NOMO-1 treated with dmso at 0.1 percent for 144 hours (cell line): ENCODE data around the gene RTTN.

Experiments
- DNase-seq: peaks from one replicate; lab custom pipeline; 2025; ENCODE audit not compliant: unreplicated experiment; lab: John Stamatoyannopoulos, UW

Gene RTTN

DNA sequence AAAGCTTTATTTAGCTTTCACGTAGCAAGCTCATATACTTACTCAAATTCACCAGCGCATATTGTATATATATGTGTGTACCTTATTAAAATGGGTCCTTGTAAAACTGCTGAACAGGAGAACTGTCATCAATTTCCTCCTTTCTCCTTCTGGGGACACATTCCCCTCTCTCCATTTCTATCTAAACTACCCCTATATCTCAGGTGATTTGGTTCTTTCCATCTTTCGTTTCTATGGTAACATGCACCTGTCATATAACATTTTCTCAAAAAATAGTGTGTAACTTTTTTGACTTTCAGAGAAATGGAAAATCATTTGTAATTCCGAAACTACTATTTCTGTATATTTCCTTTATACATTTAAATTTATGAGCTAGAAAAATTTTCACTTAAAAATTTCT, 174.3 kb downstream of the RTTN start:
- no peak for DNase-seq

DNA sequence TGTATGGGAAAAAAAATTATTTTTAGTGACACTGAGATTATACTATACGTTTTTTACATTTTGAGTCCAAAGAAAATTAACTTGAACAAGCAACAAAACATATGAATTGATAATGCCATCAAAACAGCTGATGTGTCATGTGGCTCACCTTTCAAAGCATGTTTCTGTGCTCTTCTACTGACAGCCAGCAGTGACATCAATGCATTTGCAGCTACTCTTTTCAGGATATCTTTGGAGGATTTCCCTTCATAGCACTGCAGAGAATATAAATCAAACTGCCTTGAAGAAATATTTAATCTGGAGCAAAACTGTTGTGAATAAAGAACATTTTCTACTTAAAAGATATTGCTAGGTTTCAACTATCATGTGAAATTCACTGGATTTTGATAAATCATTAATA, 174.8 kb downstream of the RTTN start:
- no peak for DNase-seq

DNA sequence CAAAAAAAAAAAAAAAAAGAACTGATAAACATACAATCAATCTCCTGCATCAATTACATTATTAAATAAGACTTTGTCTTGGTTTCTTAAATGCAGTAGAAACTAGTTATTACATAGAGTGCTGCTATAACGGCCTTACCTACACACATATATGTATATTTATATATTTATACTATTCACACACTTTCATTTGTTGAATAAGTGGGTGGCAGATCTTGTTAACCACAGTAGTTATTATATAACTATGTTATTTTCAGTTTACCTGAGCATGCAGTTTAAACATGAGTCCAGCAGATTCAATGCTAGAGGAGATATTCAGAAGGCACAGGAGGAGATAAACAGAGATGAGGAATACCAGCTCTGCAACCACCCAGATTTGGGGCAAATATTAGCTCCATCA, 176.3 kb downstream of the RTTN start:
- no peak for DNase-seq

DNA sequence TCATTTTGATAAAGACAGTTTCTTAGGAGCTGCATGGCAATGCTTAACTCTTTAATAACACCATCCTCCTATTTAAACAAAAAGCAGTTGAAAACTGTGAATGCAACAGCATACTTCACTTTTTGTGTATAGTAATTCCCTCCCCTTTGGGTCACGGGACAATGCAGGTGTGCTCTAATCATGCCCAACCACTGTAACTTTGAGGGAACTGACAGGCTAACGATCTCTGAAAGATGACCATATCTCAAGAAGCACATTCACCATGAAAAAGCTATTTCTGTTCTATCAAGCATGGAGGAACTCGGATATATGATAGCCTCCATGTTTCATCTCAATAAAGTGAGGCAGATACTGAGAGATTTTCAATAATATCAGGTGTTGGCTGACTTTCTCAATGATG, 176.8 kb downstream of the RTTN start:
- DNase-seq = no peak

DNA sequence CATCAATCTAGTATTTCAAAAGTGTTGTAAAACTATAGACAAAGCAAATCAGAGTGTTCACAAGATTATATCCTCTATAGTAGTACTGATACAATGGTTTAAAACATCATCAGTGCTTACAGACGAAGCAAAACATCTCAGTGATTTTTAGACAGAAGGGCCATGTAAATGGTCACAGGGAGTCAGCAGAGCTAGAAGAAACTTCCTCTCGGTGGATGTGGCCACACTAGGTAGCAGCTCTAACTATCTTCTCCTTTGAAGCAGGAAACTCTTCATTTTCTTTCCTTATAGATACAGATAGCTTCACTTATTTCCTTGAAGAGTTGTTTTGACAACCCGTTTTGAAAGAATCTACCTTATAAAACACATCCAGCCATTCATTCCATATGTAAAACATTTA, 177.4 kb downstream of the RTTN start:
- DNase-seq = no peak

DNA sequence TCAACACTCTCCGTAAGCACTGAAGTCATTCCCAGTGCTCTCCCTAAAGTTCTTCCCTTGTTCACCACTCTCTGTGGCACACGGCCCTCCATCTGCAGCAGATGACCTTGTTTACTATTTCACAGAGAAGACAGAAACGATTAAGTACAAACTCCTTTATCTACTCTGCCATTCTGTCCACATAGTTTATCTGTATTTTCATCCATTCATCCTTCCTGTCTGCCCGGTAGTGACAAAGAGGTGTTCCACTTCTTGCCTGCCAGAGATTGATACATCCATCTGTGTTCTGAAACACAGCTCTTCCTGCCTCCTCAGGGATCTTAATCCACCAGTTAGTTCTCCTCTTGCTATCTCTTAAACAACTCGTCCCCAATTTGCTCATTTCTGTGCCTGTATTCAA, 179.9 kb downstream of the RTTN start:
- DNase-seq = no peak

DNA sequence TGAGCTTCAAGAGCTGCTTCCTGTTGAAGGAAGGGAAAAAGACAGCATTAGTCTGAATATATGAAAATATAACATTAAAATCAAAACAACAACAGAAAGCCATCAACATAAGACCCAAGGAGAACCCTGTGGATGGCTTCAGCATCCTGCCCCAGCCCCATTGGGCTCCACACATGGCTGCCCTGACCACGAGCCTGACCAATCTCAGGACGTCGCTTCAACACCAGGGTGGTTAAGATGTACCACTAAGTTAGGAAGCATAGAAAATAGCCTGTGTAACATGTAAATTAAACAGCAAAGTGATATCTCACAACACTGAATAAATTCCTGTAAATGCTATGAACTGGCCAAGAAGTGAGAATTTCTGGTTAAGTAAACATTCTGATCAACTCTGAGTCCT, 180.7 kb downstream of the RTTN start:
- DNase-seq = no peak

DNA sequence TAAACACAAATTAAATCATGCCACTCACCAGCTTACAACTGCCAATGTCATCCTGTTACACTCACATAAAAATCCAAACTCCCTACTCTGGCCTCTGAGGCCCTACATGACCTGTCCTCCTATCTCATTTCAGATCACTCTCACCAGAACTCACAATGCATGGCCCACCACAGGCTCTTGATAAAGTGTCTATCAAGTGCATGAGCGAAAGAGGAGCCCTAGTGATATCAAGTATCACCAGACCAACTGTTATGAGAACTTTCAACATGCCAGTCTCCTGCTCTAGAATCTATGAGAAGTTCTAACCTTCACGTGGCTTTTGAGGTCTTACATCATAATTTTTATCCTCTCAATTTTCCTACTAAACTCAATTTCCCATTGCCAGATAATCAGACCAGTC, 181.4 kb downstream of the RTTN start:
- DNase-seq = no peak

DNA sequence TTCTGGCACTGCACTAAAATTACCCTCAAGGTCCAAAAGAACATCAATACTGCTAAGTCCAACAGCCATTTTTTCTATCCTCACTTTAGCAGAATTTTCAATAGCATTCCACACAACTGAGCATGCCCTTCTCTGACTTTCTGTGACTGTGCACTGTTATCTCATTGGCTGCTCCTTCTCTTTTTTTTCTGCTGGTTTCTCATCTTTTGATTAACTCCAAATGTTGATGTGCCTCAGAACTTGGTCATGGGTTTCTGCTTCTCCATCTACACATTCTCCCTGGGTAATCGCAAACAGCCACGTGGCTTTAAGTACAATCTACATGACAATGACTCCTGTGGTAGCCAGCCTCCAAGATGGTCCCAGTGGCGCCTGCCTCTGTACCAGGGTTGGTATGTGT, 182.9 kb downstream of the RTTN start:
- no peak for DNase-seq

DNA sequence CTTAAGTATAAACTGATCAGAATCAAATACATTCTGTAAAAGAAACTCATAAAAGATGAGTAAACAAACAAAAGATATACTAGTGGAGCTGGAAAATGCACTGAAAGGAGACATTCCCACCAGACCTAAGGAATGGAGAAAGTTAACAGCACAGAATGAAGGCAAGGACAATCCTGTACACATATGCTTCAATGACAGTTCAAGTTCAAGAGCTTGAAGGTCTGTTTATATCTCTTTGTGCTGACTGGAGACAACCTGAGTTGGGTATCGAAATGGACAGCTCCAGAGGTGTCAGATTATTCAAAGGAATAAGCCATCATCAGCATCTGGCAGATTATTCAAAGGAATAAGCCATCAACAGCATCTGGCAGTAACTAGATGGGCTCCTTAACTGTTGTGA, 184.0 kb downstream of the RTTN start:
- no peak for DNase-seq

DNA sequence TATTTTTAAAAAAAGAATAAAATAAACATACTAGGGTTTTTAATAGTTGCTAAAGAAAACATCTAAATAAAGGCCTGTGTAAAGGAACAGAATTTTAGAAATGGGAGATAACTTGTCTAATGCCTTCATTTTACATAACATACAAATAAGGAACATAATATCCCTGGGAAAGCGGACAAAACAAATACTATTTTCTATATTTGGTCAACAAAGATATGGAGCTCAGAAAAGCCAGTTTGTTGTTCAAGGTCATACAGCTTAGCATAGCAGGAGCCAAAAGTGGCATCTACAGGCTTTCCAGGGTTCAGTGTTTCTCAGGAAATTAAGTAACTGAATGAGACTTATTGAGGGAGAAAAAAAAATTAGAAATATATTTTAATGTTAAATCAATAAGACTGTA, 184.4 kb downstream of the RTTN start:
- no peak for DNase-seq

DNA sequence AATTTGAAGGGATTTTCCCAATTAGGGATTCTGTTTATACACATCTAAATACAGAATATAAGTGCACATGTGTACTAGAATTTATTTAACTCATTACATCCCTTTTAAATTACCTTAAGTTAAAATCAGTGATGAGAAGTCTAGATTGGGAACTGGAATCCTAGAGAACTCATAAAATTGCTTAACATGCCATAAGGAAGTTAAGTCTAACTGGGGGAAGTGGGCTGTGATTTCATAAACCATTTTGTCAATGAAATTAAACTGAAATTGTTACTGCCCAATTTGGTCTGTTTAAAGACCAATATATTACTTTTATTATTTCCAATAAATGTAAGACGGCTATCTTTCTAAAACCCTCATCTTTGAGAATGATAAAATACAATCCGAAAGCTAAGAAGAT, 185.5 kb downstream of the RTTN start:
- no peak for DNase-seq

DNA sequence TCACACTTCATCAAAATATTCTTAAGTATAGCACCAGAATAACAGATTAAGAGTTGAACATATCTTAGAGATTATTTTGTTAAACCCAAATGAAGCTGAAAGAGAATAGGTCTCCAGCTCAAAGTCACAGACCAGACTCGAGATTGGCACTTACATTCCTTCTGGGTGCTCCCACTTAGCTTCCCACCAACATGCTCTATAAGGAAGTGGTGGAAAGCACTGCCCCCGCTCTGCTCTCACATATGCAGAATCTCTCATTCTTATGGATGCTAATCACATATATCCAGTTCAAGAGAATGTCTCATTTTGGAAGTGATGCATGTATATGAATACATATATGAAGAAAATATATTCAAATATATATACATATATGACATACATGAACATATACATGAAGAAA, 186.4 kb downstream of the RTTN start:
- no peak for DNase-seq

DNA sequence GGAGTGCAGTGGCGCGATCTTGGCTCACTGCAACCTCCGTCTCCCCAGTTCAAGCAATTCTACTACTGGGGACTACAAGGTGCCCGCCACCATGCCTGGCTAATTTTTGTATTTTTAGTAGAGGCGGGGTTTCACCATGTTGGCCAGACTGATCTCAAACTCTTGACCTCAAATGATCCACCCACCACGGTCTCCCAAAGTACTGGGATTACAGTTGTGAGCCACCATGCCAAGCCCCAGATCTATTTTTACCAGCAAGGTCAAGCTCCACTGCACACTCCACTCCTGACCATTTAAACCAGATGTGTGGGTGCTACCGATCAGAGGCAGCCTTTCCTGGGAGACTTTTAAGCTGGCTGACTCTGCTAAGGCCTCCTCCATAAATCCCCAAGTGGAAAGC, 190.4 kb downstream of the RTTN start:
- DNase-seq = no peak

DNA sequence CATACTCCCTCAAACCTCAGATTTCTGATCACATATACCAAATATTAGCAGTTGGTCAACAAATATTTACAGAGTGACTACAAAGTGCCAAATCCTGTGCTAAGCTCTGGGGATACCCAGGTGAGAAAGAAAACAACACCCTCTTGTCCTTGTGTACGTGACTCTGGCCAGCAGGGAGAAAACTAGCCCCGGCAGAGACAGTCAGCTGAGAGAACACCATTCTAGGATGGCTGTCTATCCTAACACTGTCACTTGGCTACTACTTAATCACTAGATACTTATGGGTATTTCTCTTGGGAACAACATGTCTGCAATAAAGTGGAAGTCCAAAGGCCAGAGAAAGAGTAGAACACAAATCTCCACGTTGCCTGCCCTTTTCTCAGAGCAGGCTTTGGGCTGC, 199.9 kb downstream of the RTTN start:
- DNase-seq = no peak

DNA sequence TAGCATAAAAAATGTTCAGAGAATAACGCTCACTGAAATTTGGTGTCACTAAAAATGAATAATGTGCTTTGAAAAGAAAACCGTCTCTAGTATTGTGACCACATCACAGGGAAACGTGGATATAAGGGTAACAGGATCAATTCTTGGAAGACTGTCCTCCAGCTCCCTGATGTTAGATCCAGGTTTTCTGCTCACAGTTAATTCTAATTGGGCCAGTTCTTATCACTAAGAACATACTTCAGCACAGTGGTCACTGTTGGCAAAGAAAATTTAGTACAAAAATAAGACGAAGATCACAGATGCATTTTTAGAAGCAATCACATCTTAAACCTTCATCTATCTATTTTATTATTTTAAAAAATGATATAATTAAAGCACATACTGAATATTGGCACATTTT, 200.8 kb downstream of the RTTN start:
- no peak for DNase-seq

DNA sequence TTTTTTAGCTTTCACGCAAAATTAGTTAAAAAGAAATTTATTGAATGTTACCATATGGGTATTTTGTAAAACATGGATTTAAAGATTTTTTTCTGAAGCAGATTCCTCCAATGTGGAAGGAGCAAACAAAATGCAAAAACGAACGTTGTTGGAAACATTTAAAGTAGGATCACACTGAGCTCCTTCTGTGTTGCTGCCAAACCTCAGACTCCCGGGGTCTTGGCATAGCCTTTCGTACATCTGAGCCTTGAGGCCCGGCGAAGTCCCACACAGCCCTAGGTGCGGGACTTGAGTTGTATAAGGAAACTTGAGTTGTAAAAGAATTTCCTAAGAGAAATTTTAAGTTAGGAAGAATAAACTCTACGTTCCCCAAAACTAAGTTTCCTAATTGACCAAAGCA, 205.8 kb downstream of the RTTN start:
- no peak for DNase-seq

DNA sequence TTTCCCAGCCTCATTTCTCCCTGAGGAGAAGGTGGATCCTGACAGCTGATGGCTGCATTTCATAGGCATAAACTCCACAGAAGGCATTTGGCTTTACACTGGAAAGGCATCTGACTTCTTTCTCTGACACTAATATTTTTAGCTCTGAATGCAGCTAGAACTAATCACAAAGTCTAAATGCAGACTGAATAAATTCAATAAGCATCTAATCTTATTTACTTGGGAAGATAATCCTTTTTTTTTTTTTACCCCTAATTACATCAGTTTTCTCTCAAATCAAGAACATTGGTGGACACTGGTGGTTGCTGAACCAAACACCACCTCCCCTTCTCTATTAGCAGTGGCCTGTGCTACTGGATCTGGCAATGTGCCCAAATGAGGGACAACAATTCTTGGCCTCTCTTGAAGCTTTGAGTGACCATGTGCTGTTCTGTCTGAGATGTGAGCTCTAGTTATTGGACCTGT, 206.9 kb downstream of the RTTN start:
- DNase-seq = no peak

DNA sequence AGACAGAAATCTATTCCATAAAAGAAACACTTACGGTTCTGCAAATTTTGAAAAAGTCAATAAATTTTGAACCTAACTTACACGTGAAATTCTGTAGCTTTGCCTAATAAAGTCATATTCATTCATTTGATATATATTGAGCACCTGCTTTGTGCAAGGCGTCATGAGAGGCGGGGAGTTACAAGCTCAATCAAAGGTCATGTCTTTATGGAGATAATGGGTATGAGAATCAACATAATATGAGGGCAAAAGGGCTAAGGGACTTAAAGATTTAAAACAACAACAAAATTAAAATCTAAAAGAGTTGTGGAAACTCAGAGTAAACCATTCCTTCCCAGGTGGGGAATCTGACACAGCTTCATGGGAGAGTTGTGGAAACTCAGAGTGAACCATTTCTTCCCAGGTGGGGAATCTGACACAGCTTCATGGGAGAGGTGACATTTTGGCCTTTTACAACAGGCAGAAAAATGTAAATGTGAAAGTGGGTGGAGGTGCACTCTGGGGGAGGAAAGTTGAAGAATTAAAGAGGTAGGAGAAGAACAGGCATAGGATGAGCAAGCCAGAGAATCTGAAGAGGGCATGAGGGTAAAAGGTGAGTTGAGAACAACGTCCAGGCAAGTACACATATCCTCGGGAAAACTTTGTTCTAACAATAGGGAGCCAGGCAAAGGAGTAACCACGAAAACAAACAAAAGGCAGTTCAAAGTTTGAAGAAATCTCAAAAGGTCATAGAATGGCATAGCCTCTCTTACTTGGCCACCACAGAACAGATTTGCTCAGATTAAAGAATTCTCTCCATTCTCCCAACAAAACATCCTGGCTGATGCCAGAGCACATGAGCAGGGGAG, 208.3 kb downstream of the RTTN start:
- no peak for DNase-seq

DNA sequence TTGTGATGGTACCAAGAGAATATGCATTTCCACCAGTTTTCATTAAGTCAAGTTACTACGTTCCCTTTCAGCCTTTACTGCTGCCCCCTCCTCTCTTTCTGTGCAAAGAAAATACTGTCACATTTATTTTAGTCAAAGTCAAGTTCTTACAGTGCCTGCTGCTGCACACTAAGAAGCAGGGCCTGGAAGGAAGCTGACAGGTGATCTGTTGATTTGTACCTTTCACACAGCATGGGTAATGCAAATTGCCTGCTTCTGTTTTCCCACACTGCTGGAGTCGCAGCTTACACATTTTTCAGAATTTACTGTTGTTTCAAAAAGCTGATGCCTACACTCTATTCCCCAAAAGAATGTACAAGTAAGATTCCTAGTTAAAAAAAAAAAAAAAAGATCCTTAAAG, 209.1 kb downstream of the RTTN start:
- no peak for DNase-seq

DNA sequence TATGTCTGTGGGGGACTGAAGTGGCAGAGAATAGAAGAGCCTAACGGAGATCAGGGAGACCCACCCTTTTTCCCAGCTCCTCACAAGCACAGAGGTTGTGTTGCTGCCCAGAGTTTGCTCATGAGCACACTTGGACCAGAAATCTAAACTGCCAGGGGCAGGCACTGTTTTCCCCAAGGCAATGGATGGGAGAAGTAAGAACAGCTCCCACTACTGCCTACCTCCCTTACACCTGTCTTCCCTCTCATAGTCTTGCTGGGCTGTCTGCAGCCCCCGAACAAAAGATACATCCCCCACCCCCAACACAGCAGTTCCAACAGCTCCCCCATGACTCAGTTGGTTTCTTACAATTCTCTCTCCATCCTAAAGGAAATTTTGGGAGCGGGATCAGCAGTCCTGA, 209.7 kb downstream of the RTTN start:
- no peak for DNase-seq

DNA sequence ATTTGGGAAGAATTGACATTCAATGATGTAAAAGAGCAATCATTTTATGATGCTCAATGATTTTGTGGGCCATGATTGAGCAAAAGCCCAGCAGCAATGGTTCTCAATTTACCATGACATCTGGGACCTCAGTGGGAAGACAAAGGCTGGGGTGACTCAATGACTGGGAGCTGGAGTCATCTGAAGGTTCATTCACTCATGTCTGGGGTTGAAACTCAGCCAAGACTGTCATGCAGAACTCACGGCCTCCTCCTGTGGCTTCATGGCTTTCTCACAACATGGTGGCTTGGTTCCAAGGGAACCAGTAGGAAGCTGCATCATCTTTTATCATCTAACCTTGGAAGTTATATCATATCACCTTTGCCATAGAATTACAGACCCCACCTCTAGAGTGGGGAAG, 212.7 kb downstream of the RTTN start:
- no peak for DNase-seq

DNA sequence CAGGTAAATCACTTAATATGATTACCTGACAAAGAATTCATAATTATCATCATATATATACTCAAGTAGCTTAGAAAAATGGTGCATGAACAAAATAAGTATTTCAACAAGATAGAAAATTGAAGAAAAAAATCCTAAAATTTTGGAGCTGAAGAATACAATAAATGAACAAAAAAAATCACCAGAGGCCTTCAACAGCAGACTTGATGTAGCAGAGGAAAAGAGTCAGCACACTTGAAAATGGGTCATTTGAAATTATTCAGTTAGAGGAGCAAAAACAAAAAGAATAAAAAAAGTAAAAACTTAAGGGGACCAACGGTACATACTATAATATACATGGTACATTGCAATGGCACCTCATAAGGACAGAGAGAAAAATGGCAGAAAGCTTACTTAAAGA, 217.6 kb downstream of the RTTN start:
- no peak for DNase-seq
